Measurements from ENCODE around the gene QPRT. TPM values are rescaled to one million over a fixed set of nuclear protein-coding genes. Genes with fewer than 3 reads are reported as not detected.
"Not testable (repeated sequence)": the region's sequence is repeated elsewhere in the genome, so short reads cannot be mapped to it uniquely, and the experiment has no call there.

The QPRT gene
- total RNA-seq, 3 donors from 2014 or later, result 25.3 to 54.6 (median 25.4) TPM

DNA sequence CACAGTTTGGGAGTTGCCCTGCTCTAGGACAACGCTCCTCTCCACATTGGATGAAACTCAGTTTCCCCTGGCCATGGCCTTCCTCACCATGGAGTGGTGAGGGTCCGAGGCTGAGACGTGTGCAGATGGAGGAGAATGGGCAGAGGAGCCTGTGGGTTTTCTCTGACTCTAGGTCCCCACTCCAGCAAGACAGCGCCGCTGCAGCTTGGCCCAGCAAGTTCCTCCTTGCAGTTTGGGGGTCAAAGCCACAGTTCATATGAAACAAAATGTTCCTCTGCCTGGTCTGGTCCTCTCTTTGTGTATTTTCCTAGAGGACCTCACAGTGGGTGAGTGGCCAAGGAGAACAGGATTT, 64.5 kb downstream of the QPRT start:
- H3K4me1 ChIP-seq (ENCODE audit: low read depth), result peaks cover 53% of the 10 kb centered on the region
- H3K9me3 ChIP-seq, result no peaks in the 10 kb centered on the region
- ATAC-seq (no peak), DNase-seq (peak in 1 of 3 donors; percentile 28)
- TF ChIP-seq, protein P1, sequence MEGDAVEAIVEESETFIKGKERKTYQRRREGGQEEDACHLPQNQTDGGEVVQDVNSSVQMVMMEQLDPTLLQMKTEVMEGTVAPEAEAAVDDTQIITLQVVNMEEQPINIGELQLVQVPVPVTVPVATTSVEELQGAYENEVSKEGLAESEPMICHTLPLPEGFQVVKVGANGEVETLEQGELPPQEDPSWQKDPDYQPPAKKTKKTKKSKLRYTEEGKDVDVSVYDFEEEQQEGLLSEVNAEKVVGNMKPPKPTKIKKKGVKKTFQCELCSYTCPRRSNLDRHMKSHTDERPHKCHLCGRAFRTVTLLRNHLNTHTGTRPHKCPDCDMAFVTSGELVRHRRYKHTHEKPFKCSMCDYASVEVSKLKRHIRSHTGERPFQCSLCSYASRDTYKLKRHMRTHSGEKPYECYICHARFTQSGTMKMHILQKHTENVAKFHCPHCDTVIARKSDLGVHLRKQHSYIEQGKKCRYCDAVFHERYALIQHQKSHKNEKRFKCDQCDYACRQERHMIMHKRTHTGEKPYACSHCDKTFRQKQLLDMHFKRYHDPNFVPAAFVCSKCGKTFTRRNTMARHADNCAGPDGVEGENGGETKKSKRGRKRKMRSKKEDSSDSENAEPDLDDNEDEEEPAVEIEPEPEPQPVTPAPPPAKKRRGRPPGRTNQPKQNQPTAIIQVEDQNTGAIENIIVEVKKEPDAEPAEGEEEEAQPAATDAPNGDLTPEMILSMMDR (IDR thresholded peaks at IDR 0.05), result no peak
- H3K36me3 ChIP-seq (ENCODE audit: low read depth), result no peaks in the 10 kb centered on the region
- H3K4me3 ChIP-seq, result no peak overlapping the region
- intact Hi-C loops (cut with DNase I, micrococcal nuclease), result no loop called here

DNA sequence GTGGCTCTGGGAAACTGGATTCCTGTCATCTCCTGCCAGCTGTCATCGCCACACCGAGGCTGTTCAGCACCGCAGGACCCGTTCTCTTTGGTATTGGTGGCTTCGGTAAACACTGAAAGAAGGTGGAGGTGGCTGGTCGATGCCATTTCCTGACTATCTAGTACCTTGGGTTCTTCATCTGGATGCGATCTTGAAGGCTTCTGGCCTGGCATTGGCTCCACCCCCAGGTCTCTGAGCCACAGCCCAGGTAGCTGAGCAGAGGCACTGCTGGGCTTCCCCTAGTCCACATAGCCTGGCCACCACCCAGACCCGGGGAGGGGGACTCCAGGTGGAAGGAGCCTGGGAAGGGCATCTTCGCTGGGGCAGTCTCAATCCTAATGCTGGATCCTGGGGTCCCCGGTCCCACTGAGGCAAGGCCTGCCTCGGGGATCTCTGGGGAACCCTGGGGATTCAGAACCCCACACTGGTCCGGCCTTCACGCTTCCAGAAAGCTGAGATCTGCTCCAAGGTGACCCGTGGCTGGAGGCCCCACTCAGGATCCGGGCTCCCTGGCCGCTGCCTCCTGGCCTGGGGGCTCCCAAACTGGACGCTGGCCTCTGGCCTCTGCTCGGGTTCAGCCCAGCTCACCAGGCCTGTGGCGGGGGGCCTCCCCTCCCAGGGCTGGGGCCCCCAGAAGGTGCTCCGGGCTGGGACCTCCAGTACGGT, 65.0 kb downstream of the QPRT start:
- H3K9me3 ChIP-seq, result no peaks in the 10 kb centered on the region
- TF ChIP-seq, protein P1 (IDR thresholded peaks at IDR 0.05), result no peak
- ATAC-seq (no peak), DNase-seq (no peak)
- intact Hi-C loops (cut with DNase I, micrococcal nuclease), result no loop called here
- H3K4me1 ChIP-seq (ENCODE audit: low read depth), result peaks cover 49% of the 10 kb centered on the region
- no peaks in the 10 kb centered on the region for H3K36me3 ChIP-seq (ENCODE audit: low read depth)
- no peak overlapping the region for H3K4me3 ChIP-seq

DNA sequence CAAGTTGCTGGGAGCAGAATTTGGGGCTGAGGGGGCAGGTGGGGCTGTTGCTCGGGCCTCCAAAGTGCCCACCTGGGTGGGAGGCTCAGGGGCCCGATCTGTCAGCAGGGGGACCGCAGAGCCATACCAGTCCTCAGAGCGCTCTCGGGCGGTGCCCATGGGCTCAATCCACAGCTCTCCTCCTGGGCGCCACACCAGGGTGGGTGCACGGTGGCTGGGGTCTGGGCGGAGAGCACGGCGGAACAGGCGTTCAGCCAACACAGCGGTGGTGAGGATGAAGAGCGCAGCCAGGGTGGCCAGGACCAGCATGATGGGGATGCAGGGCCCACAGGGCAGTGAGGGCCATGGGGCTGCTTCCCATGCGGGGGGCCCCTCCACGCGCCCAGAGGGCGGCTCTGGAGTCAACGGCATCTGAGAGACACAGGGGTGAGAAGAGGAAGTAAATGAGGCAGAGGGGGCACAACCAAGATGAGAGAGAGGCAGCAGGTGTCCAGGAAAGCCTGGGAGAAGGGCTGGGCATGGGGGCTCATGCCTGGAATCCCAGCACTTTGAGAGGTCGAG, 65.6 kb downstream of the QPRT start:
- Histone ChIP-seq H3K9me3 (no peaks in the 10 kb centered on the region), H3K36me3 (ENCODE audit: low read depth) (no peaks in the 10 kb centered on the region), H3K4me3 (no peak overlapping the region), H3K4me1 (ENCODE audit: low read depth) (peaks cover 43% of the 10 kb centered on the region)
- ATAC-seq (no peak), DNase-seq (peak in 1 of 3 donors; percentile 67)
- intact Hi-C loops (cut with DNase I, micrococcal nuclease), result no loop called here
- TF ChIP-seq, protein P1 (IDR thresholded peaks at IDR 0.05), result no peak

DNA sequence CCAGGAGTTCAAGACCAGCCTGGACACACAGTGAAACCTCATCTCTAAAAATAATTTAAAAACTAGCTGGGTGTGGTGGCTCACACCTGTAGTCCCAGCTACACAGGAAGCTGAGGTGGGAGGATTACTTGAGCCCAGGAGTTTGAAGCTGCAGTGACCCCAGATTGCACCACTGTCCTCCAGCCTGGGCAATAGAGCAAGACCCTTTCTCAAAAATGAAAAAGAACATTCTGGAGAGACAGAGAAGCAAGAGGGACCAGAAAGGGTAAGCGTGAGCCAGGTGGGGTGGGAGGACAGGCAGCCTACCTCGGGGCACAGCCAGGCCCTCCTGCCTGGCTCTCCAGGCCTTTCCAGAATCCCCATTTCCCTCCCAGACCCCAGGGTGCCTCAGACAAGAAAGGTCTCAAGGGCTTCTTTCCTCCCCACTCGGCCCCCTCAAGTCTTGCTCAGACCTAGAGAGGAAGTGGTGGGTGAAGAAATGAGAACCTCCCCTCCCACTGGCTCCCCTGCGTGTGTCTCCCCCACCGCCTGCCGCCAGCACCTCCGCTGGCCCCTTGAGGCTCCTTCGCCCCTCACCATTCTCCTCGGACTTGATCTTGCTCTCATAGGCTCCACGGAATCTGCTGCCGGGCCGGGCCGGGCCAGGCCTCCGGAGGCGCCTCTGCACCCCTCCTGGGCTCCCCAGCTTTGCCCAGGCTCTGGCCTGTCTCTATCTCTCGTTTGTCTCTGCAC, 66.3 kb downstream of the QPRT start:
- ATAC-seq (peak; percentile 57), DNase-seq (peak in 2 of 3 donors; percentile 46 to 65)
- intact Hi-C loops (cut with DNase I, micrococcal nuclease), result no loop called here
- Histone ChIP-seq H3K4me1 (ENCODE audit: low read depth) (peaks cover 39% of the 10 kb centered on the region), H3K4me3 (no peak overlapping the region), H3K36me3 (ENCODE audit: low read depth) (no peaks in the 10 kb centered on the region), H3K9me3 (no peaks in the 10 kb centered on the region)
- TF ChIP-seq, protein P1 (IDR thresholded peaks at IDR 0.05), result no peak

DNA sequence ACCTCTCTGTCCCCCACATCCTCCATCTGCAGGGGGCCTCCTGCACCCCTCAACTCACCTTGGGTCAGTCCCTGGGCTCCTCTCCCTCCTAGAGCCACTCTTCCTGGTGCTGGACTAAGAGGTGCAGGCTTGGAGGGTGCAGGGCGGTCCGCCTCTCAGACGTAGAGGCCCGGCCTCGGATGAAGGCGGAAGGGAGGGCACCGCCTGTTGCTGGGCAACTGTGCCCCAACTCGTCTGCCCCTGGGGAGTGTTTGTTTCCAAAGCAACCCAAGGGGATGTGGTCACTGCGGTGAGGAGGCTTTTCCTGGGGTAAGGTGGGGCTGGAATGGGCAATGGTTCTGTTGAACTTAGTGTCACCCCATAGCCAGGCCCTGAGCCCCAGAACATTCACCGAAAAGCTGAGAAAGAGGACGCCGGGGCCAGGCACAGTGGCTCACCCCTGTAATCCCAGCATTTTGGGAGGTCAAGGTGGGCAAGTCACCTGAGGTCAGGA, 66.9 kb downstream of the QPRT start, which contains the start of gene C16orf54:
Gene C16orf54 (minus strand): TSS at position 138 of the 493 bp plus-strand sequence. CDS start 1,039 bp downstream, outside the sequence.
- TF ChIP-seq, protein P1 (IDR thresholded peaks at IDR 0.05), result no peak
- Histone ChIP-seq H3K9me3 (no peaks in the 10 kb centered on the region), H3K4me1 (ENCODE audit: low read depth) (peaks cover 37% of the 10 kb centered on the region), H3K36me3 (ENCODE audit: low read depth) (no peaks in the 10 kb centered on the region), H3K4me3 (no peak within 1 kb of the TSS)
- intact Hi-C loops (cut with DNase I, micrococcal nuclease), result no loop called here
- DNase-seq (peak; percentile 74 to 94 (median 77)), ATAC-seq (peak; percentile 82)

DNA sequence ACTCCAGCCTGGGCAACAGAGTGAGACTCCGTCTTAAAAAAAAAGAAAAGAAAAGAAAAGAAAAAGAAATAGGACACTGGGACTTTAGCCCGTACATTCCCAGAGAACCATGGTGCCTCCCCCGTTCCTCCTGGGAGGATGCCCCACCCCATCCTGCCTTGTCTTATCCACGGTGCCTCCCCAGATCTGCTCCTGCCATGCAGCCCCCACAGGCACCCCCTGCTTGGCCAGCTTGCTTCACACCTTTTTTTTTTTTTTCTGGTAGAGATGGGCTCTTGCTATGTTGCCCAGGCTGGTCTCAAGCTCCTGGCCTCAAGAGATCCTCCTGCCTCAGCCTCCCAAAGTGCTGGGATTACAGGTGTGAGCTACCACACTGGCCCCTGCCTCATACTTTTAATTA, 67.5 kb downstream of the QPRT start:
- H3K4me3 ChIP-seq; ATAC-seq; H3K9me3 ChIP-seq; intact Hi-C loops (cut with DNase I, micrococcal nuclease); H3K36me3 ChIP-seq (ENCODE audit: low read depth): not testable (repeated sequence)
- H3K4me1 ChIP-seq (ENCODE audit: low read depth), result peaks cover 31% of the 10 kb centered on the region
- DNase-seq, result peak in 1 of 3 donors; percentile 30
